ENCODE data around the gene FMO5. TPM values are rescaled to one million over a fixed set of nuclear protein-coding genes. Genes with fewer than 3 reads are reported as not detected.

The FMO5 gene
- total and polyA plus RNA-seq, 2 donors (not counting 1 experiment from before 2014, with no cell fraction given), result 4.4 to 7.8 TPM

DNA sequence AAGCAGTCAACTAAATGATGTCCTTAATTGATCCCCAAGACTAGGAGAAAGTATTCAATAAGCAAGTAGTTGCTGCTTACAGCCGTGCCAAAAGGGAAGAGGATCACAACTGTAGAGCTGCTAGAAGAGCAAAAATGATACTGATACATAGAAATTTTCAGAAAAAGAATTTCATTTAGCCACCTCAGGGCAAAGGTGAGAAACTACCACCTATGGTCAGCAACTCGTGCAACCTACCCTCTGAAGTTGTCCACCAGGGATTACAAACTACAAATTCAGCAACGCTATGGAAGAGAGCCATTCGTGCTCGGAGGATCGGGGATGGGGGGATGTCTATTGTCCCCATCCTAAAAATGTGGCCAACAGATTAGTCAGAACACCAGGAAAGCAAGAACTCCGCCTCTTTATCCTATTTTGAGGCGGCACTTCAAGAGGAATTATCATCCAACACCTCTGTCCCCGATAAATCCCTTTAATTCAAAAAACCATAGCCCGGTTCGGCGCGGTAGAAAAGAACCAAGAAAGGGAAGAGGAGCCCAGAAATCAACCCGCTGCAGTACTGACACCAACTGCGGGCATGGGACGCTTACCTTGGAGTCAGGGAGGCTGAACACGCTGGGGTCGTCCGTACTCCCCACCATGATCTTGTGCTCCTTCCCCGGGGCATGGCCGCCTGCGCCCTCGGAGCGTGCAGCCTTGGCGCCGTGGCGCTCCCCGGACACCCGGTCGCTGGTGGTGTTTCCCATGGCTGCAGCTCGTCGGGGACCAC, 53.6 kb downstream of the FMO5 start:
- Histone ChIP-seq H3K4me2 (replicated peaks; ENCODE audit: low read depth, low read length, poor library complexity, severe bottlenecking) (peak overlapping the region; percentile 89), H3K36me3 (replicated peaks in 1 of 2; ENCODE audit: control extremely low read depth in 1 of 2, control insufficient read depth in 1 of 2, extremely low read depth in 1 of 2, insufficient read depth in 2 of 2, low read length in 1 of 2) (peaks cover 3 to 5% of the 10 kb centered on the region in 2 experiments), H3K4me3 (ENCODE audit: control extremely low read depth in 1 of 5, extremely low read depth in 1 of 5, insufficient read depth in 1 of 5, low read depth in 2 of 5, low read length in 4 of 5) (peak overlapping the region; percentile 77 to 93 (median 88)), H4K20me1 (ENCODE audit: control insufficient read depth, insufficient read depth, low read length, poor library complexity, severe bottlenecking) (peaks cover 7% of the 10 kb centered on the region), H3K9ac (ENCODE audit: low read length) (peak overlapping the region; percentile 75), H3K27ac (ENCODE audit: low read length in 2 of 2) (peak overlapping the region; percentile 56 to 86), H2AFZ (ENCODE audit: insufficient read depth, low read depth, low read length, poor library complexity, severe bottlenecking) (peak overlapping the region; percentile 90), H3K79me2 (ENCODE audit: control insufficient read depth, insufficient read depth, low read length) (peaks cover 49% of the 10 kb centered on the region), H3K27me3 (replicated peaks in 1 of 4; ENCODE audit: control extremely low read depth in 1 of 4, control insufficient read depth in 3 of 4, insufficient read depth in 4 of 4, low read length in 3 of 4) (no peaks in the 10 kb centered on the region), H3K4me1 (ENCODE audit: control insufficient read depth in 2 of 2, insufficient read depth in 2 of 2, low read length in 2 of 2) (peaks cover 21 to 22% of the 10 kb centered on the region in 2 donors), H3K9me3 (ENCODE audit: control extremely low read depth in 1 of 3, control insufficient read depth in 2 of 3, insufficient read depth in 1 of 3, low read length in 2 of 3) (peaks cover 0 to 2% (median 0%) of the 10 kb centered on the region in 3 donors)
- no peaks in the 10 kb centered on the region for H3K27me3 Mint-ChIP-seq
- WGBS (ENCODE audit: insufficient coverage), result 0% methylated on average over 24 of the region's 32 CpGs
- H3K27ac Mint-ChIP-seq, result peak overlapping the region; percentile 91
- ATAC-seq (ENCODE audit: low read depth) (no peak), DNase-seq (peak; percentile 40)
- peaks cover 34% of the 10 kb centered on the region for H3K4me1 Mint-ChIP-seq
- POLR2A ChIA-PET, result interaction anchor here (0.7 to 1.3 kb wide), 2 partner anchors 72 to 87 kb away, joined by 5 to 8 read pairs; no protein-coding TSS in a partner anchor
- TF ChIP-seq, protein P1, sequence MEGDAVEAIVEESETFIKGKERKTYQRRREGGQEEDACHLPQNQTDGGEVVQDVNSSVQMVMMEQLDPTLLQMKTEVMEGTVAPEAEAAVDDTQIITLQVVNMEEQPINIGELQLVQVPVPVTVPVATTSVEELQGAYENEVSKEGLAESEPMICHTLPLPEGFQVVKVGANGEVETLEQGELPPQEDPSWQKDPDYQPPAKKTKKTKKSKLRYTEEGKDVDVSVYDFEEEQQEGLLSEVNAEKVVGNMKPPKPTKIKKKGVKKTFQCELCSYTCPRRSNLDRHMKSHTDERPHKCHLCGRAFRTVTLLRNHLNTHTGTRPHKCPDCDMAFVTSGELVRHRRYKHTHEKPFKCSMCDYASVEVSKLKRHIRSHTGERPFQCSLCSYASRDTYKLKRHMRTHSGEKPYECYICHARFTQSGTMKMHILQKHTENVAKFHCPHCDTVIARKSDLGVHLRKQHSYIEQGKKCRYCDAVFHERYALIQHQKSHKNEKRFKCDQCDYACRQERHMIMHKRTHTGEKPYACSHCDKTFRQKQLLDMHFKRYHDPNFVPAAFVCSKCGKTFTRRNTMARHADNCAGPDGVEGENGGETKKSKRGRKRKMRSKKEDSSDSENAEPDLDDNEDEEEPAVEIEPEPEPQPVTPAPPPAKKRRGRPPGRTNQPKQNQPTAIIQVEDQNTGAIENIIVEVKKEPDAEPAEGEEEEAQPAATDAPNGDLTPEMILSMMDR (IDR thresholded peaks at IDR 0.05), result no peak
- no peak for TF ChIP-seq EZH2 (IDR thresholded peaks at IDR 0.05; ENCODE audit: borderline replicate concordance, insufficient read depth, low read depth, low read length, poor library complexity, severe bottlenecking)
- peak overlapping the region; percentile 95 for H3K4me3 Mint-ChIP-seq
- intact Hi-C loops (cut with micrococcal nuclease), result loop anchor here (1.0 kb wide), 3 partner anchors 54 to 86 kb away; partner anchors contain the start of genes CHD1L and FMO5
- H3K9me3 Mint-ChIP-seq (ENCODE audit: insufficient read depth), result no peaks in the 10 kb centered on the region
- CTCF ChIA-PET, result interaction anchor here (1.2 to 4.0 kb wide), 3 partner anchors 54 to 71 kb away, joined by 3 to 63 read pairs (median 4); partner anchors contain the start of genes CHD1L and FMO5

All from B cell (primary cell).